ENCODE measurements around the gene MYCBPAP.

GRCh38 chr17:50566886-50567285, 58.6 kb downstream of the MYCBPAP start:
- no peak for TF ChIP-seq CTCF (conservative IDR thresholded peaks at IDR 0.05; ENCODE audit: low read depth, low read length)
- TF ChIP-seq EZH2 (IDR thresholded peaks at IDR 0.05; ENCODE audit: low read length, unreplicated experiment): no peak

Data from PC-3 (cell line).